T-helper 2 cell treated with Interferon-gamma antibody and Interleukin-4, amounts not matched to agents 100 ng/mL and 5 ng/mL, for 36 hours (primary cell): Measurements from ENCODE around the gene EXOC2. TPM values are rescaled to one million over a fixed set of nuclear protein-coding genes. Genes with fewer than 3 reads are reported as not detected.
"Not testable (repeated sequence)": the region's sequence is repeated elsewhere in the genome, so short reads cannot be mapped to it uniquely, and the experiment has no call there.

Source experiments
- intact Hi-C: fragments of 100-400 bp; cut with micrococcal nuclease; formaldehyde crosslinking; loops from one replicate; pipeline ENCODE4 v1.15.1; 2023
- total RNA-seq: library from RNA; stranded (reverse); gene quantifications from 2 replicates; pipeline ENCODE4 v1.2.3, GENCODE V29; 2022

EXOC2 gene
- total RNA-seq, 1 donor from 2014 or later = 34.7 TPM

GRCh38 chr6:710601-711571, 17.9 kb upstream of the EXOC2 start:
- intact Hi-C loops = loop anchor here (1.0 kb wide), 4 partner anchors 11 to 419 kb away; partner anchors contain the start of genes DUSP22, EXOC2 and IRF4

- intact Hi-C loops = loop anchor here (1.0 kb wide), 1 partner anchor 417 kb away; the partner anchor contains the start of gene DUSP22
Measured at GRCh38 chr6:709471-710056, 16.6 kb upstream of the EXOC2 start.

- intact Hi-C loops = no loop called here
Measured at GRCh38 chr6:708237-708598, 15.3 kb upstream of the EXOC2 start.

GRCh38 chr6:707576-708236, 14.8 kb upstream of the EXOC2 start:
- intact Hi-C loops = no loop called here

GRCh38 chr6:706819-707381, 14.0 kb upstream of the EXOC2 start:
- intact Hi-C loops = no loop called here

- intact Hi-C loops = no loop called here
Measured at GRCh38 chr6:706146-706545, 13.2 kb upstream of the EXOC2 start.

- intact Hi-C loops = no loop called here
Measured at GRCh38 chr6:705047-705446, 12.1 kb upstream of the EXOC2 start.

GRCh38 chr6:704046-704445, 11.1 kb upstream of the EXOC2 start:
- intact Hi-C loops = no loop called here

GRCh38 chr6:703552-703951, 10.6 kb upstream of the EXOC2 start:
- intact Hi-C loops = no loop called here

- intact Hi-C loops = no loop called here
Measured at GRCh38 chr6:701700-702479, 9.0 kb upstream of the EXOC2 start.

- intact Hi-C loops = no loop called here
Measured at GRCh38 chr6:701215-701614, 8.3 kb upstream of the EXOC2 start.

GRCh38 chr6:700490-700889, 7.6 kb upstream of the EXOC2 start:
- intact Hi-C loops = no loop called here

- intact Hi-C loops = no loop called here
Measured at GRCh38 chr6:699319-699718, 6.4 kb upstream of the EXOC2 start.

- intact Hi-C loops = not testable (repeated sequence)
Measured at GRCh38 chr6:694431-695126, 1.6 kb upstream of the EXOC2 start.

- intact Hi-C loops = loop anchor here (1.0 to 2.0 kb wide), 3 partner anchors 18 to 303 kb away; partner anchors contain the start of gene IRF4
Measured at GRCh38 chr6:693723-694009, 727 bp upstream of the EXOC2 start.

- intact Hi-C loops = loop anchor here (2.0 kb wide), 1 partner anchor 302 kb away; the partner anchor contains the start of gene IRF4
Measured at GRCh38 chr6:692356-692851, 535 bp downstream of the EXOC2 start.

- intact Hi-C loops = no loop called here
Measured at GRCh38 chr6:689223-689622, 3.7 kb downstream of the EXOC2 start.

- intact Hi-C loops = no loop called here
Measured at GRCh38 chr6:686497-686896, 6.4 kb downstream of the EXOC2 start.

GRCh38 chr6:684831-685636, 7.9 kb downstream of the EXOC2 start:
- intact Hi-C loops = no loop called here
